GM23338 (cell line): ENCODE measurements around the gene OGFOD2. TPM values are rescaled to one million over a fixed set of nuclear protein-coding genes. Genes with fewer than 3 reads are reported as not detected.

Experiments
- ATAC-seq: fragments of 200-7000 bp; cut with Tn5 transposase; 3 replicates; pipeline ENCODE4 v1.9.1; 2020
- DNase-seq: peaks from one replicate; pipeline ENCODE4 v3.0.0-alpha.2; 2015; ENCODE audit warnings: low spot score
- H2AFZ ChIP-seq: fragments of 200-600 bp; sonication (generic); 2 replicates; pipeline ENCODE4 v1.8.0; 2016; ENCODE audit warnings: antibody characterized with exemption, mild to moderate bottlenecking, moderate library complexity
- H3F3A ChIP-seq: fragments of 200-600 bp; sonication (generic); replicated peaks from 2 replicates; pipeline ENCODE4 v1.8.0; 2017; ENCODE audit warnings: antibody characterized with exemption, mixed run types, low read depth
- H3K27ac ChIP-seq: fragments of 200-600 bp; sonication (generic); 2 replicates; pipeline ENCODE4 v1.6.1; 2016; ENCODE audit warnings: low read depth
- H3K27me3 ChIP-seq: fragments of 200-600 bp; sonication (generic); 2 replicates; pipeline ENCODE4 v1.8.0; 2016; ENCODE audit warnings: mild to moderate bottlenecking, mixed run types, moderate library complexity; ENCODE audit not compliant: insufficient read depth
- H3K36me3 ChIP-seq: fragments of 200-600 bp; sonication (generic); 2 replicates; pipeline ENCODE4 v1.8.0; 2016; ENCODE audit warnings: mild to moderate bottlenecking; ENCODE audit not compliant: insufficient read depth
- H3K4me1 ChIP-seq: fragments of 200-600 bp; sonication (generic); 2 replicates; pipeline ENCODE4 v1.8.0; 2016; ENCODE audit warnings: mild to moderate bottlenecking, moderate library complexity; ENCODE audit not compliant: insufficient read depth
- H3K4me2 ChIP-seq: fragments of 200-600 bp; sonication (generic); 2 replicates; pipeline ENCODE4 v1.7.1; 2017; ENCODE audit warnings: mixed run types
- H3K4me3 ChIP-seq: fragments of 200-600 bp; sonication (generic); 2 replicates; pipeline ENCODE4 v1.6.1; 2016; ENCODE audit warnings: mixed run types
- H3K79me2 ChIP-seq: fragments of 200-600 bp; sonication (generic); replicated peaks from 2 replicates; pipeline ENCODE4 v1.8.0; 2017; ENCODE audit warnings: mild to moderate bottlenecking; ENCODE audit not compliant: insufficient read depth
- H3K9me2 ChIP-seq: fragments of 200-600 bp; sonication (generic); 2 replicates; pipeline ENCODE4 v1.8.0; 2017; ENCODE audit not compliant: insufficient read depth
- H4K20me1 ChIP-seq: fragments of 200-600 bp; sonication (generic); replicated peaks from 2 replicates; pipeline ENCODE4 v1.8.0; 2017; ENCODE audit warnings: mild to moderate bottlenecking; ENCODE audit not compliant: insufficient read depth
- H3K27ac Mint-ChIP-seq: 2 replicates; pipeline ENCODE4 v1.8.0; 2020; ENCODE audit warnings: inconsistent platforms, mild to moderate bottlenecking, moderate library complexity, mixed read lengths
- H3K27me3 Mint-ChIP-seq: 3 replicates; pipeline ENCODE4 v1.8.0; 2022; ENCODE audit warnings: low read depth, mild to moderate bottlenecking, moderate library complexity, mixed read lengths, inconsistent platforms; ENCODE audit not compliant: insufficient read depth, poor library complexity
- H3K36me3 Mint-ChIP-seq: 3 replicates; pipeline ENCODE4 v1.8.0; 2021; ENCODE audit warnings: low read depth, mild to moderate bottlenecking, inconsistent platforms, moderate library complexity, mixed read lengths
- H3K4me1 Mint-ChIP-seq: 3 replicates; pipeline ENCODE4 v1.8.0; 2020; ENCODE audit warnings: mild to moderate bottlenecking, inconsistent platforms, mixed read lengths
- H3K4me3 Mint-ChIP-seq: 3 replicates; pipeline ENCODE4 v1.8.0; 2021; ENCODE audit warnings: moderate library complexity, mild to moderate bottlenecking, inconsistent platforms, mixed read lengths
- H3K9me3 Mint-ChIP-seq: 3 replicates; pipeline ENCODE4 v1.8.0; 2020; ENCODE audit warnings: moderate library complexity, mild to moderate bottlenecking, inconsistent platforms, mixed read lengths
- CREB1 ChIP-seq: fragments of 250-450 bp; sonication (Bioruptor Pico); IDR thresholded peaks from 2 replicates; pipeline ENCODE4 v1.5.0; 2020; ENCODE audit warnings: low read depth, mild to moderate bottlenecking, moderate library complexity
- ETS1 ChIP-seq: IDR thresholded peaks from 2 replicates; pipeline ENCODE4 v1.6.1; 2016; ENCODE audit warnings: antibody characterized with exemption
- EZH2 ChIP-seq: fragments of 200-600 bp; sonication (generic); IDR thresholded peaks from one replicate; pipeline ENCODE4 v1.8.0; 2017; ENCODE audit warnings: antibody characterized with exemption, mild to moderate bottlenecking, low read depth; ENCODE audit not compliant: unreplicated experiment
- EZH2phosphoT487 ChIP-seq: fragments of 200-600 bp; sonication (generic); IDR thresholded peaks from one replicate; pipeline ENCODE4 v1.8.1; 2018; ENCODE audit warnings: antibody characterized with exemption; ENCODE audit not compliant: unreplicated experiment
- JUNB ChIP-seq: IDR thresholded peaks from one replicate; pipeline ENCODE4 v1.6.1; 2016; ENCODE audit warnings: antibody characterized with exemption; ENCODE audit not compliant: unreplicated experiment
- NANOG ChIP-seq: IDR thresholded peaks from 2 replicates; pipeline ENCODE4 v1.6.1; 2016; ENCODE audit warnings: antibody characterized with exemption, borderline replicate concordance
- POLR2AphosphoS5 ChIP-seq: IDR thresholded peaks from 2 replicates; pipeline ENCODE4 v1.6.1; 2016; ENCODE audit warnings: antibody characterized with exemption, low read depth
- REST ChIP-seq: IDR thresholded peaks from one replicate; pipeline ENCODE4 v1.6.1; 2018; ENCODE audit warnings: antibody characterized with exemption; ENCODE audit not compliant: unreplicated experiment
- STAT1 ChIP-seq: IDR thresholded peaks from one replicate; pipeline ENCODE4 v1.6.1; 2016; ENCODE audit warnings: antibody characterized with exemption; ENCODE audit not compliant: unreplicated experiment
- ZNF114 ChIP-seq: fragments of 250-450 bp; sonication (Bioruptor Pico); IDR thresholded peaks from 2 replicates; pipeline ENCODE4 v1.5.0; 2020; ENCODE audit warnings: mild to moderate bottlenecking, moderate library complexity
- ZNF331 ChIP-seq: fragments of 250-450 bp; sonication (Bioruptor Pico); IDR thresholded peaks from 2 replicates; pipeline ENCODE4 v1.5.0; 2020; ENCODE audit warnings: low read depth, mild to moderate bottlenecking, moderate library complexity
- polyA plus RNA-seq: library from polyadenylated mRNA; unstranded; fragments of >200 nt; fragmentation: Nextera tagmentation; extraction: Ambion mirVana; gene quantifications from 2 replicates; pipeline ENCODE4 v1.2.1, GENCODE V29; 2016
- total RNA-seq: library from RNA; depleted of rRNA; stranded (reverse); fragments of >200 nt; shearing (Covaris generic); gene quantifications from 2 replicates; pipeline ENCODE4 v1.2.3, GENCODE V29; 2014
- TF ChIP-seq, protein P1 (sequence below), 2 experiments: fragments of 200-600 bp in 1 of 2; sonication (generic) in 1 of 2; conservative IDR thresholded peaks; 2 replicates each; pipeline versions ENCODE4 v1.5.1 to v1.6.1; 2016 to 2017; ENCODE audit warnings: antibody characterized with exemption in 2 of 2, low read depth in 2 of 2, mild to moderate bottlenecking in 2 of 2, moderate library complexity in 1 of 2

OGFOD2 gene
- total and polyA plus RNA-seq, 2 experiments from 2014 or later = 13.1 to 16.1 TPM

DNA sequence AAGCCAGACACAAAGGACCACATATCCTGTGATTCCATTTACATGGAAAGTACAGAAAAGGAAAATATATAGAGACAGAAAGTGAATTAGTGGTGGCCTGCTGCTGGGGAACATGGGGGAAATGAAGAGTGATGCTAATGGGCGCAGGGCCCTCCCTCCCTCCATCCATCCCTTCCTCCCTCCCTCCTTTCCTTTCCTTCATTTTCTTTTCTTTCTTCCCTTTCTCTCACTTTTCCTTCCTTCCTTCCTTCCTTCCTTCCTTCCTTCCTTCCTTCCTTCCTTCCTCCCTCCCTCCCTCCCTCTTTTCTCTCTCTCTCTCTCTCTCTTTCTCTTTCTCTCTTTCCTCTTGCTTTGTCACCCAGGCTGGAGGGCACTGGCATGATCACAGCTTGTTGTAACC is 42.7 kb downstream of the OGFOD2 start:
- H3K4me2 ChIP-seq = no peak overlapping the region
- Mint-ChIP-seq H3K4me1 (no peaks in the 10 kb centered on the region), H3K27ac (no peak overlapping the region), H3K27me3 (peaks cover 4% of the 10 kb centered on the region), H3K9me3 (no peaks in the 10 kb centered on the region; the same call in 2 of the 3 replicates), H3K4me3 (no peak overlapping the region), H3K36me3 (no peaks in the 10 kb centered on the region)
- H3K9me2 ChIP-seq = no peaks in the 10 kb centered on the region
- H3K27ac ChIP-seq = no peak overlapping the region
- H3K79me2 ChIP-seq = no peaks in the 10 kb centered on the region
- no peak overlapping the region for H3K4me3 ChIP-seq
- H3F3A ChIP-seq = no peaks in the 10 kb centered on the region
- no peaks in the 10 kb centered on the region for H3K27me3 ChIP-seq
- ATAC-seq (no peak), DNase-seq (no peak)
- H4K20me1 ChIP-seq = no peaks in the 10 kb centered on the region
- H3K36me3 ChIP-seq = no peaks in the 10 kb centered on the region
- H3K4me1 ChIP-seq = no peaks in the 10 kb centered on the region
- H2AFZ ChIP-seq = no peak overlapping the region
- TF ChIP-seq EZH2phosphoT487 = no peak
- TF ChIP-seq JUNB = no peak
- TF ChIP-seq STAT1 = no peak
- TF ChIP-seq POLR2AphosphoS5 = no peak
- TF ChIP-seq REST = no peak
- TF ChIP-seq ZNF331 (CRISPR knock-in tag) = no peak
- TF ChIP-seq EZH2 = no peak
- TF ChIP-seq NANOG = no peak
- TF ChIP-seq ZNF114 (CRISPR knock-in tag) = no peak
- no peak for TF ChIP-seq ETS1
- TF ChIP-seq CREB1 (CRISPR knock-in tag) = no peak
- TF ChIP-seq, protein P1, sequence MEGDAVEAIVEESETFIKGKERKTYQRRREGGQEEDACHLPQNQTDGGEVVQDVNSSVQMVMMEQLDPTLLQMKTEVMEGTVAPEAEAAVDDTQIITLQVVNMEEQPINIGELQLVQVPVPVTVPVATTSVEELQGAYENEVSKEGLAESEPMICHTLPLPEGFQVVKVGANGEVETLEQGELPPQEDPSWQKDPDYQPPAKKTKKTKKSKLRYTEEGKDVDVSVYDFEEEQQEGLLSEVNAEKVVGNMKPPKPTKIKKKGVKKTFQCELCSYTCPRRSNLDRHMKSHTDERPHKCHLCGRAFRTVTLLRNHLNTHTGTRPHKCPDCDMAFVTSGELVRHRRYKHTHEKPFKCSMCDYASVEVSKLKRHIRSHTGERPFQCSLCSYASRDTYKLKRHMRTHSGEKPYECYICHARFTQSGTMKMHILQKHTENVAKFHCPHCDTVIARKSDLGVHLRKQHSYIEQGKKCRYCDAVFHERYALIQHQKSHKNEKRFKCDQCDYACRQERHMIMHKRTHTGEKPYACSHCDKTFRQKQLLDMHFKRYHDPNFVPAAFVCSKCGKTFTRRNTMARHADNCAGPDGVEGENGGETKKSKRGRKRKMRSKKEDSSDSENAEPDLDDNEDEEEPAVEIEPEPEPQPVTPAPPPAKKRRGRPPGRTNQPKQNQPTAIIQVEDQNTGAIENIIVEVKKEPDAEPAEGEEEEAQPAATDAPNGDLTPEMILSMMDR (conservative IDR thresholded peaks at IDR 0.05; ENCODE audit: low read depth in 2 of 2) = no peak
